Measurements from ENCODE around the gene PDLIM1.

The PDLIM1 gene, protein sequence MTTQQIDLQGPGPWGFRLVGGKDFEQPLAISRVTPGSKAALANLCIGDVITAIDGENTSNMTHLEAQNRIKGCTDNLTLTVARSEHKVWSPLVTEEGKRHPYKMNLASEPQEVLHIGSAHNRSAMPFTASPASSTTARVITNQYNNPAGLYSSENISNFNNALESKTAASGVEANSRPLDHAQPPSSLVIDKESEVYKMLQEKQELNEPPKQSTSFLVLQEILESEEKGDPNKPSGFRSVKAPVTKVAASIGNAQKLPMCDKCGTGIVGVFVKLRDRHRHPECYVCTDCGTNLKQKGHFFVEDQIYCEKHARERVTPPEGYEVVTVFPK

DNA sequence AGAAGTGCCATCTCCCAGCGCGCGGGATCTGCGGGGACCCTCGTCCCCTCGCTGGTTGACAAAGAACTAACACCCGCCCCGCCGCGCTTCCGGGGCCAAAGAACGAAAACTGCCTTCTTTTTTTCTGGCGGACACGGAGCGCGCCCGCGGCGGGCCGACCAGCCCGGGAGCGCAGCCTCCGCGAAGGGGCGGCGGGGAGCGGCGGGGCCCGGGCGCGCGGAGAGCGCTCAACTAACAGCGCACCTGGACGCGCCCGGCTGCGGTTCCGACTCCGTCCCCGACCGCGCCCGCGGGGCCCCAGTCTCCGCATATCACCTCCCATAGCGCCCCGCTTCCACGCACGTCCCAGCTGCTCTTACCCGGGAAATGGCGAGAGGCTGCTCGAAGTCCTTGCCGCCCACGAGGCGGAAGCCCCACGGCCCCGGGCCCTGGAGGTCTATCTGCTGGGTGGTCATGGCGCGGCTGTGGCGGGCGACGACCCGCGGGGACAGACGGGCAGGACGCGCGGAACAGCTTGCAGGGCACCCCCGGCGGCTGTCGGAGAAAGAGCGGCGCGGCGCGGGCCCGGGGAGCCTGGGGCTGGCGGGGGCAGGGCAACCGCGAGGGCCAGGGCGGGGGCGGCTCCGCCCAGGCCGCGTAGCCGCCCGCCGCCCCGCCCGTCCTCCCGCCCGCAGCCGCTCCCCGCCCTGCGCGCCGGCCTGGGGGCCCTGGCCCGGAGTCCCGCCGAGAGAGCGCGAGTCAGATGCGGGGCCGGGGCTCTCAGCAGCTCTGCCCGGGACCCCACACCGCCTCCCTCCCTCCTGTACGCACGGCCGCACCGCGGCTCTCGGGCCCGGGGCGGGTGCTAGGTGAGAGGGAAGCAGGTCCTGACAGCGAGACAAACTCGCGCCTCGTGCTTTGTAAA is at the start of gene PDLIM1:
TSS of gene PDLIM1 (minus strand) at position 543 of the 904 bp plus-strand sequence. CDS start at position 455, 88 bp downstream.
- peak; percentile 18 for DNase-seq

DNA sequence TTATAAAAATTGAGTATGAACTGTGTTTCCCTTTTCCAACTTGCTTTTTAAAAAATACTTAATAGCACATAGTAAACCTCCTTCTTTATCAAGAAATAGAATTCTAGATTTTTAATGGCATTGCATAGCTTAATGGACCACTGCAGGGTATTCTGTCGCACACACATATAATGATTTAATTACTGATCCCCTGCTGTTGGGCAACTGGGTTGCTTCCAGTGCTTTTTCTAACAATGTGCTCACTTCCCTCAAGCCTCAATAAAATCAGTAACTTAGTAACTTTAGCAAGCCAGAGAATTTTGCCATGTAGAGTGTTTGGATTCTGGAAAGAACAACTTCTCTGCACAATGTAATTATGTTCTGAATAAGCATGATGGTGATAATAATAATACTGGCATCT is 49.1 kb upstream of the PDLIM1 start:
- DNase-seq: no peak

DNA sequence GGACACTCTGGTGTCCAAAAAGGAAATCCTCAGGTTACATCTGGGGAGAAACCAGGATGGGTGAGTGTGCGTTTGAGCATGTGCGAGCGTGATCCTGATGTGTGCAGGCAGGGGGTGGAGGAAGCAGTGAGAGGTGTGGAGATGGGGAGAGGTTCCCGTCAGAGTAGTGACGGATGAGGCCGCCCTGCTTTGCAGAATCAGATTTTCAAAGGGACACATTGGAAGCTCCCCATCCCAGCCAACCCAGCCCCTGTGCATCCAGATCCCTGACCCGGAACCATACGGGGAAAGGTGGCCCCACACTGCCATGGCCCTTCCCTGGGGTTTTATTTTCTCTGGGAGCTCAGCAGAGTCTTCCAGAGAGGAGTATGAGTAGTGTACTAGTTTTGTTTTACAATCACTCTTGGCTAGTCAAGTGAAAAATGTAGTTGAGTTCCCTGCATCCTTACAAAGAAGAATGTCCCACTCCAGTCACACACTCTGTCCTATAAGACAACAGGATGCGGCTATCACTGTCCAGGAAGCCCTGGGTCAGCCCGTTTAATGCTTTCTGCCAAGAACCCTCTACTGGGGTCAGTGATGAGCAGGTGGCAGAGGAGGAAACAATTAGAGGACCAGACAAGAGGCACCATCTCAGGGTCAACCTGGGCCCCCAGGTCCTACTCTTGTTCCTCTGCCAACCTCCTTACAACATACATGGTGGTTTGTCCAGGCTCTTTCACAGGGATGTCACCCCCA is 46.8 kb upstream of the PDLIM1 start:
- no peak for DNase-seq

DNA sequence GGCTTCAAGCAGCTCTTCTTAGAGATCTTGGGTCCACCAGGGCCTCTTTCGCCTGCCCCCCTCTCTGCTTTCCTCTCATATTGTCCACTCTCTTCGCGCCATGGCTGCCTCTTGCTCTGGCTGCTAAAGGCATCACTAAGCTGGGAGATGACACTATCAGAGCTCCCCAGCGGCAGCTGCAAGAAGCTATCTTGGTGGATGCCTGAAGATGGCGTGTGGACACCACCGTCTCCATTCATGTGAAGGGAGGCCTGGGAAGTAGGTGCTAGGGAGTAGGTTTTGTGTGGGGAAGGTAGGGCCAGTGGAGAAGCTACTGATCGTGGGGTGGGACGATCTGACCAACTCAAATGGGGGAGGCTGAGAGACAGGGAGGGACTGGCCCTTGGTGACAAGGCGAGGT is 45.9 kb upstream of the PDLIM1 start:
- no peak for DNase-seq

DNA sequence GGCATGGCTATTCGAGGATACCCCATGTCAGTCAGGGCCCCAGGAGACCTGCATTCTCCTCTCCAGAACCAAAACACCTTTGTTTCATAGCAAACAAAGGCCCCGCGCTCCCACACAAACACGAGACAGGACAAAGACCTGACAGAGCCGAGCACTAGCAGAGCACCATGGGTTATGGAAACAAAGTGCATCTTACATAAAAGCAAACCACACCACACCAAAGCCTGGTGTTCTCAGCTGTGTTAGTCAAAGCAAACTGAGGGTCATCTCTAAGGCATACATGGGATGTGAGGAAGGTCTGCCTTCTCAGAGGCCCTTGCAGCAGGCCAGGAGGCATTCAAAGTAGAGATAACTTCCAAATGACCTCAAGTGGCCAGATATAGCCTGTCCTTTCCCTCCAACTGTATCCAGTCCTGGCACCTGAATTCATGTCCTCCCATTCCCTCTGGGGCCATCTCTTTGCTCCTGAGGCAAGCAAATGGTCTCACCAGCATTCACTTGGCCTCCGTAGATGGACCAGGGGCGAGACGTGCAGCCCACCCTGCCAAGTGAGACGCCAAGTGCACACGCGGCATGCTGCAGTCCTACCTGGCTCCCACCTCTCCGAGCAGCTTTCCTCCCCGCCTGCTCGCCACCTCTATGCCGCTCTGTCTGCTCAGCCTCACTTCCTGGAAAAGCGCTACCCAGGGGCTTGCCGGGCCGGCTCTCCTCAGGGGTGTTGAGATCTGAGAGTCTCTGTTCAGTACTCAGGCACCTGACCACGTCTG is 45.3 kb upstream of the PDLIM1 start:
- no peak for DNase-seq

DNA sequence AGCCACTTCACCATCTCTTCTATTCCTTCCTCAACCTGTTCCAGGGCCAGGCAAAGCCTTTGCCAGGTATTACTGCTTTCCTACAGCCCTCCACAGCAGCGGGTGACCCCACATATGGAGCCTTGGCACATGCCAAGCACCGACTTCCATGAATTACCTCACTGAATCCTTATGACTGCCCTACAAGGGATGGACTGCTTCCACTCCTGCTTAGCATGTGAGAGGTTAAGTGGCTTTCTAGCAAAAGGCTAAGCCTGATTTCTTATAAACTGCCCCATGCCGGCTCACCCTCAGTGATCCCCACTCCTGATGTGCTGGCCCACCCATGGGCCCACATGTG is 44.0 kb upstream of the PDLIM1 start:
- DNase-seq: no peak

DNA sequence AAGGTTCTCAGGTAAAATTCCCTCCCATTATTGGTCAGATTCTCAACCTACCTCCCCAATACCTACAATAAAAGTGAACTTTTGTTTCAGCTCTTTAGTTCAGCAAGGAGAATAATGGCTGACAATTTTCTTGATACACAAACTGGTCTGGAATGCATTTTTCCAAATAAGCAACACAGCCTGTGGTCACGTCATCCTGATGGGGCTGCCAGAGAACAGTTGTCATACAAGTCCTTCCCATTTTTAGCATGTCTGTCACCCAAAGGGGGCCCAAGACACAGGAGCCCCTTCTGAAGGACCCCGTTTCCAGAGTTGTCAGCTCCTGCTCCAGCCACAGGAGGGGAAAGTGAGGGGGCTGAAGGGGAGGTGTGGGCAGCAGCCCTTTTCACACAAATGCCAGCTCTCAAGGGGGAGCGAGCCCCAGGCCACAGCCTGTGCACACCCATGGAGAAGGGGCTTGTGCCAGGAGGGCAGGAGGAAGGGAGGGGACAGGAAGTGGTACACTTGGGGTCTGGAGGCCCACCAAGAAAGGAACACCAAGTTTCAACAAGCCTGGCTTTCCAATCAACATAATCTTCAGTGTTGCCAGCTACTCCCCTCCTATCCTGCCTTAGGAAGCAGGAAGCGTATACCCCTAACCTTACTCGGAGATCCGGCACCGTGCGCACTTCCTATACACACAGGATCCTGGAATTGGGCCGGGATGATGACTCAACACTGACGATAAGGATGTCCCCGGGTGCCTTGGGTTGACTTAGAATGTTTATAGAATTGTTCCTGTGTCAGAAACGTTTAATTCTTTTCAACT is 43.4 kb upstream of the PDLIM1 start:
- DNase-seq: no peak

DNA sequence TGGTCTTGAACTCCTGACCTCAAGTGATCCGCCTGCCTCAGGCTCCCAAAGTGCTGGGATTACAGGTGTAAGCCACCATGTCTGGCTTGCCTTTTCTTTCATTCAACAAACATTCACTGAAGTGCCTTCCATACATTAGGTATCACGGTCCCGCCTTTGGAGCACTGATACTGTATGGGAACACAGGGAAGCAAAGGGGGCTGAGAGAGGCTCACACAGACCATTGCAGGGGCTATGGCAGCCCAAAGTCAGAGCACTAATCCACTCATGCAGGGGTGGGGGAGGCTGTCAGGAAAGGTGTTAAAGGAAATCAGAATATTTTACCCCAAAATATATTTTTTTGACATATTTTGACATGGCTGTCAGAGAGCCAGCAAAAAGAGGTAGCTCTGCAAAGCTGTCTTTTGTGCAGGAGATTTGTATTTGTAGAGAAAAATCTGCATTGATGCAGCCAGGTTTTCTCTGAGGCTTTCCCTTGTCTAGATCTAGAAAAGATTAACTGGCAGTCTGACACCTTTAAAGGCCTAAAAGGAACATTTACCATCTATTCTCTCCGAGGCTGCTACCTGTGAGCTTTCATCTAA is 42.0 kb upstream of the PDLIM1 start:
- DNase-seq: no peak

DNA sequence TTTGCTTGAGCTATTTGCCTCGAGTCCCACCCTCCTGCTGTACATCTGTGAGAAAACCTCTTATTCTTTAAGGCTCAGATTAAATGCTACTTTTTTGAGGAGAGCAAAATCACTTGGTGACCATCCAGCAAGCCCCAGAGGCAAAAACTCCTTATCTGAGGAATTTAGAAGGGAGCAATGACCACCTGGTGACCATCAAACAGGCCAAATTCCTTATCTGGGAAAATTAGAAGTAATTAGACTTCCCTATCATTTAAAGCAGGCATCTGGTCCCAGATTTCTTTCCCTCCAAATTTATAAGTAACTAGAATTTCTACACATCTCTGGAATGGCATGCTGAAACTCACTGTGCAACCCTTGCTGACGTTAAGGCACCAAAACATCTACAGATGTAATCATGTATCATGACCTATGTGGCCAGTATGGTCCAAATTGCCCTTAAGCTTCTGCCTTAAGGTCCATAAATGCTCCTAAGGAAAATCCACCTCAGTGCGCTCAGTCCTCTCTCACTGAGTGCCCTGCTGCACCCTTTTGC is 40.9 kb upstream of the PDLIM1 start:
- no peak for DNase-seq

DNA sequence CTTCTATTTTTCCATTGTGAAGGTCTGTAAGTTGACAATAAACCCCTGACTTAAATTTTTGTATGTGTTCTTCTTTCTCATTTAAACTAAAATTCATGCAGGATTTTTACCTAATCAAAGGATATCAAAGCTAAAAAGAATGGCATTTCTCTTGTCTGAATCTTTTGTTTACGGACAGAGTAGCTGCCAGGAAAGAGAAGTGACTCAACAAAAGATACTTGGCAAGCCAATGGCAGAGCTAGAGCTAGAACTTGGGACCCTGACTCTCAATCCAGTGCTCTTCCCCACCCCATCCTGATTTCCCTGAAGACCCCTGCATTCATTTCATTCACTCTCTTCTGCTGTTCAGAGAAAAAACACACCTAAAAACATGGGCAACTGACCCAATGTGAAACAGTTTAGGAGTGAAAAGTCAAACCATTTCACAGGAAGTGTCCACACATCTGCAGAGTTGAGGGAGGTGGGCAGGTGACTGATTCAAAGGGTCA is 40.2 kb upstream of the PDLIM1 start:
- DNase-seq: no peak

DNA sequence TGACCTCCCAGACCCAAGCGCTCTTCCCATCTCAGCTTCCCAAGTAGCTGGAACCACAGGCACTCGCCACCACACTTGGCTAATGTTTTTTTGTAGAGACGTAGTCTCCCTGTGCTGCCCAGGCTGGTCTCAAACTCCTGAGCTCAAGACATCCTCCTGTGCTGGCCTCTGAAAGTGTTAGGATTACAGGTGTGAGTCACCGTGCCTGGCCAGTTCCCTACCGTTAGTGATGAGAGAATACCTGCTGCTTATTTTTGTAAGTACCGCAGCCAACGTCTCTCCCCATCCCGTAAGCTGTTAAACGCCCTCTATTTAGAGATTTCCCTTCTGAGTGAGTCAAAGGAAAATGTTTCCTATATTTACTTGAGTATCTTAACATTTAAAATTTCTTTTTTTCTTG is 38.5 kb upstream of the PDLIM1 start:
- no peak for DNase-seq

DNA sequence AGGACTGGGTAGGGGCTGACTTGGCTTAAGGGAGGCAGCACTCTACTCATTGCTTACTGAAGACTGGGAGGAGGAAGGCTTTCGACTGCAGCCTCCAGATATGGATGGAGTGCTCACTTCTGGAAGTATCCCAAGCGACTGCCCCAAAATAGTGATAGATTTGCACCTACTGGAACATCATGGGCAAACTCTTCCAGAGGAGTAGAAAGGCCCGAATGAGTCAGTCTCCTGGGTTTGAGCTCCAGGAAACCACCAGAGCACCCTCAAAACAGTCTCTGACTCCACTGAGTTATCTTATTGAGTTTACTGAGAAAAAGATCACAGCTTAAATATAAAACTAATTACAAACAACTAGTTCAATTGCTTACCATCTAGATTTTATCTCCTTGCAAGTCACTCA is 37.2 kb upstream of the PDLIM1 start:
- DNase-seq: no peak

DNA sequence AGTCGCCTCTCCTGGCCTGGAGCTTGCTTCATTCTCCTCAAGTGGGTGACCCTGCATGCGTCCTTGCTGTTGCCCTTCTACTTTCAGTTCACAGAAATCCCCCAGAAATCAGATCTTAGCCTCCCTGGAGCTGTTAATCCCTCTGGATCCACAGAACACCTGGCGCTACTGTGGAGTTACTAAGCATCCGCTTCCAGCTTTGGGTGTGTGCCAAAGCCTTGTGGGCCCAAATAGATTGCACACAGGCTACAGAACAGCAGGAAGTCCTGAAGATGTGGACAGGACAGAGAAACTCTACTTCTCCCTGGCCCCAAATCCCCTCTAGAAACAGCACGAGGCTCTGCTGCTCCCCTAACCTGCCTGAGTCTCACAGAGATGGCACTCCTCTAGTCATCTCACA is 36.6 kb upstream of the PDLIM1 start:
- DNase-seq: no peak

DNA sequence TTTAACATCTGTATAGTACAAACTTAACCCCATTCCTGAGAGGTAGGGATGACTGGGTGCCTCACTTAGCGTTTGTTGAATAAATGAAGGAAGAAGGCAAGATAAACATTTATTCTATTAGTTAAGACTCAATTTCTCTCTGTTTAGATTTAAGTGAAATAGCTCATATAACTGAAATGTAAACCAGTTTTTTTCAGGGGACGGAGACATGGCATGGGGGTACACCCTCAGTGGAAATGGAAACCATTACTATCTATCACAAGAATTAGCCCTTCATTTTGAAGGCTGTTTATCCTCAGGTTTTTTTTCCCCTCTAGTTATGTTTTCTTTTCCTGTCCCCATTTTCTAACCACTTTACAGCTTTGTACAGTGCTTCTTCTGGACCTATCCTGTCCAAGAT is 35.6 kb upstream of the PDLIM1 start:
- DNase-seq: no peak

DNA sequence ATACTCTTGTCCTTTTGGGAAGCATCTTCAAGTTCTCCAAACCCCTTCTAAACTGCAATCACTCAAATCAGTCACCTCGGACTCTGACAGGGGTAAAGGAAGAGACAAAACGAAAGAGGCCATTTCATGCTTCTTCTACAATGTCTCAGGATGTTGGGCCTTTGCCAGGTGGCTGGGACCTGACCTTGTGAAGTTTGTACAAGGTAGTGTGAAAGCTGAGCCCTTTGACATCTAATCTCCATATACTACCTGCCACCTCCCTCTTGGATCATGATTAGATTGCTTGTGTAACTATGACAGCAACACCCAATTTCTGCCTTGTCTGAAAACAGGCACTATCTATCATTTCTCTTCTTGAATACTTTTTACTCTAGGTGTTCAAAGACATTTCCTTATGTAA is 35.1 kb upstream of the PDLIM1 start:
- DNase-seq: no peak

DNA sequence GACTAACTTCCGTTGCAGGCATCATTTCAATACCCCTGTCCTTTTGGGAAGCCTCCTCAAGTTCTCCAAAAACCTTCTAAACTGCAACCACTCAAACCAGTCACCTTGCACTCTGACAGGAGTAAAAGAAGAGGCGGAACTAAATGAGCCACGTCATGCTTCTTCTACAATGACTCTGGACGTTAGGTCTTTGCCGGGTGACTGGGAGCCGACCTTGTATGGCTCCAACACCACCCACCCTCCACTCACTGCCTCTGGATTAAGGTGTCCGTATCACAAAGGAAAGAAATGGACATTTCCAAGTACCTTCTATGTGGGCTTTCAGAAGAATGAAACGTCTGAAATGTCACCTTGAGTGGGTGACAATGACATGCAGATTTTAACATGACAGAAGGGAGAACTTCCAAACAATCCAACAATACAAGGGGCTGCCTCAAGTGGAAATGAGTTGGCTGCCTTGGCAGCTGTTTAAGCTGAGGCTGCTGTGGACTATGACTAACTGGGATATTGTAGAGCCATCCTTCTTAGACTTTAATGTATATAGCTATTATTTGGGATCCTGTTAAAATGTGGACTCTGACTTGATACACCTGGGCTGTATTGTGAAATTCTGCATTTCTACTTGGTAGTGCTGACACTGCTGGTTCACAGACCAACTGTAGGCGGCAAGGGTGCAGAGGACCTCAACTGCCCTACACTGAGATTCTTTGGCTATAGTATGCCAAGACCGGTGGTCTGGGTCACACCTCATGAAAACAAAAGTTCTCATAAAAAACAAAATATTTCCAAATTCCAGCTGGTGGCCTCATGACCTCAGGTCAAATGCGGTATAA is 33.8 kb upstream of the PDLIM1 start:
- no peak for DNase-seq

DNA sequence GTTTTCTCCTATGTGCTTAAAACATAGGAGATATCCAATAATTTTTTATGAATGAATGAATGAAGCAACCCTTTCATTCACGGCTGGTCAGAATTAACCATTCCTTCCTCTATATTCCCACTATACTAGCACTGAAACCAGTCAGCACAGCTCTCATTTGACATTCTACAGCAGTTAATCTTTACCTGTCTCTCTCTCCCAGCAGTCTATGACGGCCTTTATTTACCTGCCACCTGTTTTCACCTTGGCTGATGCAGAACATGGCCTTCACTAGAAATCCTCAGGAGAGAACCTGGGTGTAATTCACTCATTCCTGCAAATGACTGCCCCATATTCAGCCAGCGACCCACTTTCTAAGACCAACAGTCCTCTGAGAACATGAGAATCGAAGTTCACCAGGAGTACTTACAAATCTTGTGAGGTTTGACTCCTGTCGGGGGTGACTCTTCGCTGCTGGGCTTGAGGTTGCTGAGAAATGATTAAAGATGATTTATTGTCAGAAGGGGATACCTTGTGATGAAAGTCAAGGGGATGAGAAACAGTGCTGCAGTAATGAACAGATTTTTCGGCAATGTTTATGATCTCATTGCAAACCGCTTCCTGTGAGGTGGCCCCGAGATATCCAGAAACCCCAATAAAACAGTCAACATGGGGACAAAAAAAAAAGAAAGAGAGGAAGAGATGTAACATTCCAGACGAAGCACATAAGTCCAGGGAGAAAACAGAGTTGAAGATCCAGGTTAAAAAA is 30.9 kb upstream of the PDLIM1 start:
- DNase-seq: no peak

DNA sequence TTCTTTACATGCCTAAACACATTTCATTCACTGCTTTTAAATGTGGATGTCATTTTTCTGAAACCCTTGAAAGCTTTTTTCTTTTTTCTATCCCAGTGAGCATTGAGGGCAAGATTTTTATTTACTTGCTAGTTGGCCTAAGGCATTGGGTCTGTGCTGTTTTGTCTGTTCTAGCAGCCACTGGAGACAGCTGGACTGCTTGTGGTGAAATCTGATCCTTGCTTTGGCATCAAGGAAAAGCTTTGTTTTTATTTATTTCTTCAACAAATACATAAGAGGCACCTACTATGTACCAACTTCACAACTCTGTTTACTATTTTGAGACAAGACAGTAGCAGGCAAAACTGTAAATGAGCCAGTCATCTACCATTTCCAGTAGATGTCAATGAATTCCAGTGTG is 28.4 kb upstream of the PDLIM1 start:
- no peak for DNase-seq

DNA sequence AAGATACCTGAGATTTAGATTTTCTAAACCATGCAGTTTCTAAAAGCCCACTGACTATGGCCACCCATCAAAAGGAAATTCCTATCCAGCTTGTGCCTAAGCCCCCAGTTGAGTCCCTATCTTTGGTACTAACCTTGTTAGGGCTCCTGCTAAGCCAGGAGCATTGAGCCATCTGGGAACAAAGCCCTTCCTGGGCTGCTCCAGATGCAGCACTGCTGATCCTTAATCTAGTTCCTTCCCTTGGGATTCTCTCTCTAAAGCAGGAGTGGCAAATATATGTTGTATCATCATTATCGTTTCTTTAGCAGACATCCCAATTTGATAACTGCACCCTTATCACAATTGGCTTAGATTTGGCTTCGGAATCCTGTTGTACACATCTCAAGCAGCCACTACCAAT is 24.7 kb upstream of the PDLIM1 start:
- DNase-seq: no peak

Measured in NK-92 treated with Interleukin-12 subunit alpha and Interleukin-12 subunit beta, amount 100 ng/mL, for 24 hours (cell line).